Memory B cell (primary cell): ENCODE results near the gene PCDHGA2.
"Not testable (repeated sequence)": the region's sequence is repeated elsewhere in the genome, so short reads cannot be mapped to it uniquely, and the experiment has no call there.

ENCODE experiments used
- ATAC-seq: fragments of 150-1000 bp; cut with Tn5 transposase; 2 replicates; pipeline ENCODE4 v1.10.0; 2021; ENCODE audit warnings: low read depth, mild to moderate bottlenecking, moderate library complexity
- DNase-seq, 2 donors: peaks; one replicate each; pipeline ENCODE4 v3.0.0; 2022; ENCODE audit warnings: low spot score in 2 of 2
- H3K27ac Mint-ChIP-seq: one replicate; pipeline ENCODE4 v1.8.0; 2022; ENCODE audit warnings: mild to moderate bottlenecking, moderate library complexity, mixed read lengths
- H3K27me3 Mint-ChIP-seq: one replicate; pipeline ENCODE4 v1.8.0; 2022; ENCODE audit warnings: mixed read lengths
- H3K36me3 Mint-ChIP-seq: one replicate; pipeline ENCODE4 v1.8.0; 2022; ENCODE audit warnings: mild to moderate bottlenecking, mixed read lengths
- H3K4me1 Mint-ChIP-seq: one replicate; pipeline ENCODE4 v1.8.0; 2022; ENCODE audit warnings: mixed read lengths
- H3K4me3 Mint-ChIP-seq: one replicate; pipeline ENCODE4 v1.8.0; 2022; ENCODE audit warnings: mild to moderate bottlenecking, moderate library complexity, mixed read lengths
- H3K9me3 Mint-ChIP-seq: one replicate; pipeline ENCODE4 v1.8.0; 2022; ENCODE audit warnings: mixed read lengths

The PCDHGA2 gene

GRCh38 chr5:141359790-141360426 lies 21.3 kb downstream of the PCDHGA2 start, which contains the start of gene PCDHGB2:
TSS of gene PCDHGB2 (plus strand) at chr5:141359994. CDS start at chr5:141360136, 142 bp downstream.
- Mint-ChIP-seq H3K27me3 (peaks cover 17% of the 10 kb centered on the region), H3K27ac (peak within 1 kb of the TSS; percentile 85), H3K4me3 (peak within 1 kb of the TSS; percentile 89), H3K4me1 (peaks cover 2% of the 10 kb centered on the region), H3K36me3 (peaks cover 5% of the 10 kb centered on the region), H3K9me3 (peaks cover 17% of the 10 kb centered on the region)
- ATAC-seq (peak; percentile 54), DNase-seq (no peak)

GRCh38 chr5:141360685-141361084 lies 22.1 kb downstream of the PCDHGA2 start:
- ATAC-seq (no peak), DNase-seq (no peak)
- Mint-ChIP-seq H3K36me3 (peaks cover 5% of the 10 kb centered on the region), H3K4me1 (peaks cover 2% of the 10 kb centered on the region), H3K27ac (no peak overlapping the region), H3K27me3 (peaks cover 23% of the 10 kb centered on the region), H3K4me3 (no peak overlapping the region), H3K9me3 (peaks cover 17% of the 10 kb centered on the region)

- DNase-seq (no peak), ATAC-seq (no peak)
- H3K4me1 Mint-ChIP-seq = peaks cover 2% of the 10 kb centered on the region
- H3K36me3 Mint-ChIP-seq = peaks cover 5% of the 10 kb centered on the region
- H3K27me3 Mint-ChIP-seq = peaks cover 19% of the 10 kb centered on the region
- peaks cover 15% of the 10 kb centered on the region for H3K9me3 Mint-ChIP-seq
- peak overlapping the region; percentile 60 for H3K27ac Mint-ChIP-seq
- H3K4me3 Mint-ChIP-seq = peak overlapping the region; percentile 52
Measured at GRCh38 chr5:141362719-141363118, 24.2 kb downstream of the PCDHGA2 start.

GRCh38 chr5:141363952-141364660 lies 25.5 kb downstream of the PCDHGA2 start, which contains the start of gene PCDHGA5:
TSS of gene PCDHGA5 (plus strand) at chr5:141364162. CDS start at chr5:141364331, 169 bp downstream.
- Mint-ChIP-seq H3K36me3 (peaks cover 5% of the 10 kb centered on the region), H3K4me1 (peaks cover 2% of the 10 kb centered on the region), H3K9me3 (peaks cover 11% of the 10 kb centered on the region), H3K27ac (no peak within 1 kb of the TSS), H3K4me3 (no peak within 1 kb of the TSS), H3K27me3 (peaks cover 15% of the 10 kb centered on the region)
- DNase-seq (no peak), ATAC-seq (no peak)

- Mint-ChIP-seq H3K4me3 (no peak overlapping the region), H3K27ac (no peak overlapping the region), H3K27me3 (peaks cover 16% of the 10 kb centered on the region), H3K36me3 (peaks cover 6% of the 10 kb centered on the region), H3K4me1 (peaks cover 5% of the 10 kb centered on the region), H3K9me3 (peaks cover 12% of the 10 kb centered on the region)
- ATAC-seq (no peak), DNase-seq (no peak)
Measured at GRCh38 chr5:141366016-141366896, 27.7 kb downstream of the PCDHGA2 start.

GRCh38 chr5:141369994-141370848 lies 31.7 kb downstream of the PCDHGA2 start, which contains the start of gene PCDHGB3:
TSS of gene PCDHGB3 (plus strand) at chr5:141370242. CDS start at chr5:141370395, 153 bp downstream.
- Mint-ChIP-seq H3K27ac (peak within 1 kb of the TSS; percentile 41), H3K4me3 (peak within 1 kb of the TSS; percentile 95), H3K36me3 (peaks cover 3% of the 10 kb centered on the region), H3K27me3 (peaks cover 15% of the 10 kb centered on the region), H3K9me3 (peaks cover 8% of the 10 kb centered on the region), H3K4me1 (peaks cover 2% of the 10 kb centered on the region)
- ATAC-seq (peak; percentile 93), DNase-seq (peak in 1 of 2 donors; percentile 20)

- peaks cover 3% of the 10 kb centered on the region for H3K36me3 Mint-ChIP-seq
Measured at GRCh38 chr5:141371572-141372475, 33.3 kb downstream of the PCDHGA2 start.

GRCh38 chr5:141373673-141374317 lies 35.2 kb downstream of the PCDHGA2 start, which contains the start of gene PCDHGA6:
TSS of gene PCDHGA6 (plus strand) at chr5:141373891. CDS start at chr5:141374084, 193 bp downstream.
- Mint-ChIP-seq H3K36me3 (peaks cover 5% of the 10 kb centered on the region), H3K4me3 (peak within 1 kb of the TSS; percentile 24), H3K27ac (no peak within 1 kb of the TSS), H3K9me3 (peaks cover 10% of the 10 kb centered on the region), H3K4me1 (peaks cover 2% of the 10 kb centered on the region), H3K27me3 (peaks cover 9% of the 10 kb centered on the region)
- DNase-seq = no peak
- no peak for ATAC-seq

More at GRCh38 chr5:141371572-141372475, 33.3 kb downstream of the PCDHGA2 start:
- DNase-seq (no peak), ATAC-seq (no peak)
- Mint-ChIP-seq H3K4me3 (no peak overlapping the region), H3K27ac (no peak overlapping the region), H3K4me1 (peaks cover 2% of the 10 kb centered on the region), H3K9me3 (peaks cover 8% of the 10 kb centered on the region), H3K27me3 (peaks cover 10% of the 10 kb centered on the region)

- Mint-ChIP-seq H3K36me3 (peaks cover 6% of the 10 kb centered on the region), H3K4me3 (no peak overlapping the region), H3K9me3 (peaks cover 10% of the 10 kb centered on the region), H3K27me3 (peaks cover 11% of the 10 kb centered on the region), H3K27ac (no peak overlapping the region), H3K4me1 (peaks cover 2% of the 10 kb centered on the region)
- DNase-seq = no peak
- no peak for ATAC-seq
Measured at GRCh38 chr5:141374627-141375026, 36.1 kb downstream of the PCDHGA2 start.

GRCh38 chr5:141375444-141376155 lies 37.0 kb downstream of the PCDHGA2 start:
- not testable (repeated sequence) for H3K36me3 Mint-ChIP-seq, H3K4me1 Mint-ChIP-seq, H3K4me3 Mint-ChIP-seq, ATAC-seq, DNase-seq, H3K9me3 Mint-ChIP-seq, H3K27ac Mint-ChIP-seq
- H3K27me3 Mint-ChIP-seq = peaks cover 11% of the 10 kb centered on the region

GRCh38 chr5:141382469-141383294 lies 44.1 kb downstream of the PCDHGA2 start, which contains the start of gene PCDHGA7:
TSS of gene PCDHGA7 (plus strand) at chr5:141382742. CDS start at chr5:141382900, 158 bp downstream.
- Mint-ChIP-seq H3K4me1 (no peaks in the 10 kb centered on the region), H3K27ac (no peak within 1 kb of the TSS), H3K27me3 (peaks cover 21% of the 10 kb centered on the region), H3K4me3 (peak within 1 kb of the TSS; percentile 78), H3K36me3 (peaks cover 3% of the 10 kb centered on the region), H3K9me3 (peaks cover 7% of the 10 kb centered on the region)
- DNase-seq (peak in 1 of 2 donors; percentile 9), ATAC-seq (no peak)
